Measurements from ENCODE around the gene MGAT3.
A peak's percentile ranks its signal among the peaks of the same experiment; 100 is the strongest.

The MGAT3 gene

DNA sequence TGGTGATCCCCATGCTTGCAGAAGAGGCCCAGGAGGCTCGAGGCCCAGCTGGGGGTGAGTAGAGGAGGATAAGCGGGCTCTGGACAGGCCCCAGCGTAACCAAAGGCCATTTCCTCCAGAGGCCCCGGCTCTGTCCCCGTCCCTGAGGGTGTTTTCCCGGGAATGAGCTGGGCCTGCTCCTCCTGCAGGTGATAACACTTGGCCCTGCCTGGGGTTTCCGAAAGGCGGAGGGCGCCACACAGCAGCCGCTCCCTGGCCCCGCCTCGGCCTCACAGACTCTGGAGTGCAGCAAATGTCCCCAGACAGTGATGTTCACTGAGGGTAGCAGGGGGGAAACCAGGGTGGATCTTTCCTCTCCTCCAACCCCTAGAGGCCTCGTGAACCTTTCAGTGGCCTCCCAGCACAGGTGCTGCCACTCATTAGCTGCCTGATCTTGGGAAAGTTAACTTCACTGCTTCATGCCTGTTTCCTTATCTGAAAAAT is 10.5 kb upstream of the MGAT3 start:
- no peak for DNase-seq (ENCODE audit: low read depth, low spot score)
- no peak overlapping the region for H3K27ac ChIP-seq

DNA sequence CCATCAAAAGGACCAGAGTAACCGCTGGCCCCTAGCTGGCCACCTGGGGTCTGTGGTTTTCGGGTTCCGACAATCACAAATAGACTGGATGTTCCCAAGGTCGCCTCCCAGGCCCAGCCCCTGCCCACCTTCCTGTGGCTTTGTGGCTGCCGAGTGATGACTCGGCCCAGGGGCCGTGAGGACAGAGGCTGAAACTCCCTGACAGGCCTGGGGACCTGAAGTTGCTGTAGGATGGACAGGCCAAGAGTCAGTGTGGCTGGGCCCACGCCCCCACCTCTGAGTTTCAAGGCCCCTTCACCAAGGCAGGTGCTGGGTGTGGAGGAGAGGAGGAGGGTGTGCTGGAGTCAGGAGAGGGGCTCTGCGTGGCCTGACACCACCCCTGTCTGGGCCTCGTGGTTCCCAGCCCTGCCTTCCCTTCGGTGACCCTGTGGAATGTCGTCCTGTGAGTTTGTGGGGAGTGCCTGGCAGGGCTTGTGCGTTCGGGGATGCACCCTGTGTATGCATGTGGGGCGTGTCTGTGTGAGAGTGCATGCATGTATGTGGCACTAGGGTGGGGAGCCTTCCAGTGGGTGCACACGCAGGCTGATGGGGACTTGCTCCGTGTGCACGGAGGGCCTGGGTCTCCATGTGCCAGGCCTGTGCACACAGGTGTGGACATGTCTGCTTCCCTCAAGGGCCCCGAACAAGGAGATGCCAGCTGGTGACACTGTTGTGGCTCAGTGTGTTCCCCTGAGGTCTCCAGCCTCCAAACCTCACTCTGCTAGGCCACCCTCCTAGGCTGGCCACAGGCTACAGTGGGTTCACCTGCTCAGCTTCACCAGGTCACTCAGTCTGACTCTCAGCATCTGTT is 8.4 kb upstream of the MGAT3 start:
- DNase-seq (ENCODE audit: low read depth, low spot score) = peak; percentile 52
- peak overlapping the region; percentile 21 for H3K27ac ChIP-seq

DNA sequence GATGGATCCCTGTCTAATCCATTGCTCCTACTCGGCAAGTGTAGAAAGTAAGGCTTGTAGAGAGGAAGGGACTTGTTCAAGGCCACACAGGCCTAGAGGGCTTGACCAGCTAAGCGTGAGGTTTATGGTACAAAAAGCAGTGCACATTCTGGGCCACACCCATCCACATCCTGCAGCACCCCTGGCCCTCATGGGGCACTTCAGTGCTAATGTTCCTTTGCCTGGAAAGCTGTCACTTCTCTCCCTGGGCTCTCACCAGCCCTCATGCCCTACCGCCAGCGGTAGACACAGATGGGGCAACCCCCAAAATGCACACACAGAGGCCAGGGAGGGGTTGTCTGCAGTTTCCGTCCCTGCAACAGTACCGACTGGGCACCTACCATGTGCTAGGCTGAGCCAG is 7.1 kb upstream of the MGAT3 start:
- H3K27ac ChIP-seq = no peak overlapping the region
- no peak for DNase-seq (ENCODE audit: low read depth, low spot score)

- no peak for DNase-seq (ENCODE audit: low read depth, low spot score)
Observed at GRCh38 chr22:39450258-39450955, 6.4 kb upstream of the MGAT3 start.

DNA sequence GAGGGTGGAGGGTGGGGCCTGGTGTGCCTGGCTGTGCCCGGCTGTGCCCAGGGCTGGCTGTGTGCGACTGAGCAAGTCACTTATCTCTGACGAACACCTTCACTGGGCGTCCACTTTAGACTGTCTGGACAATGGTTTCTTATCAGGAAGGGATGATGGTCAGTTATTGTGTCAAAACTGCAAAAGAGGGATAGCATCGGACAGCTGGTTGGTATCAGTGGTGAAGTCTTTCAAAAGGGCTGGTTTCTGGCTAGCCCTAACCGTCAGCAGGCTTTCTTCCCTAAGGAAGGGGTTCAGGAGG is 4.1 kb upstream of the MGAT3 start:
- H3K27ac ChIP-seq = no peak overlapping the region
- no peak for DNase-seq (ENCODE audit: low read depth, low spot score)

More at GRCh38 chr22:39450258-39450955, 6.4 kb upstream of the MGAT3 start:
- no peak overlapping the region for H3K27ac ChIP-seq

- no peak overlapping the region for H3K27ac ChIP-seq
- no peak for DNase-seq (ENCODE audit: low read depth, low spot score)
Observed at GRCh38 chr22:39453765-39454378, 2.9 kb upstream of the MGAT3 start.

DNA sequence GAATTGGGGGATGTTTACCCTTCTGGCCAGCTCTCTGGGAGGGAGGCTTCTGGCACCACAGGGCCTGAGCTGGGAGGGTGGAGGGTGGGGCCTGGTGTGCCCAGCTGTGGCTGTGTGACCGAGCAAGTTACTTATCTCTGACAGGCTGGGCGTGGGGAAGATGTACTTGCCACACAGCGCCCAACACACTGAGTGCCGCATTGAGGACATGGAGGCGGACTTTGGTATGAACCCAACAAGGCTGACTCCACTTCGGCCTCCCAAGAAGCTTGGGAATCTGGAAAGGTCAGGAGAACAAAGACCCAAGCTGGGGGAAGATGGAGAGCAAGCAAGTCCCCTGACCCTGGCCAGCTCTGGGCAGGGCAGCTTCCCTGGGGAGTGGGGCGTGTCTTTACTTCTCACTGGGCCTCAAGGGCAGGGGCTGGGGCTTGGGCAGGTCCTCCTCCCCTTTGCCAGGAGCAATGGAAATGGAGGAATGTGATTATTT is 2.4 kb upstream of the MGAT3 start:
- DNase-seq (ENCODE audit: low read depth, low spot score) = no peak
- H3K27ac ChIP-seq = no peak overlapping the region

- H3K27ac ChIP-seq = no peak overlapping the region
- no peak for DNase-seq (ENCODE audit: low read depth, low spot score)
Observed at GRCh38 chr22:39457198-39457555, 365 bp downstream of the MGAT3 start.

DNA sequence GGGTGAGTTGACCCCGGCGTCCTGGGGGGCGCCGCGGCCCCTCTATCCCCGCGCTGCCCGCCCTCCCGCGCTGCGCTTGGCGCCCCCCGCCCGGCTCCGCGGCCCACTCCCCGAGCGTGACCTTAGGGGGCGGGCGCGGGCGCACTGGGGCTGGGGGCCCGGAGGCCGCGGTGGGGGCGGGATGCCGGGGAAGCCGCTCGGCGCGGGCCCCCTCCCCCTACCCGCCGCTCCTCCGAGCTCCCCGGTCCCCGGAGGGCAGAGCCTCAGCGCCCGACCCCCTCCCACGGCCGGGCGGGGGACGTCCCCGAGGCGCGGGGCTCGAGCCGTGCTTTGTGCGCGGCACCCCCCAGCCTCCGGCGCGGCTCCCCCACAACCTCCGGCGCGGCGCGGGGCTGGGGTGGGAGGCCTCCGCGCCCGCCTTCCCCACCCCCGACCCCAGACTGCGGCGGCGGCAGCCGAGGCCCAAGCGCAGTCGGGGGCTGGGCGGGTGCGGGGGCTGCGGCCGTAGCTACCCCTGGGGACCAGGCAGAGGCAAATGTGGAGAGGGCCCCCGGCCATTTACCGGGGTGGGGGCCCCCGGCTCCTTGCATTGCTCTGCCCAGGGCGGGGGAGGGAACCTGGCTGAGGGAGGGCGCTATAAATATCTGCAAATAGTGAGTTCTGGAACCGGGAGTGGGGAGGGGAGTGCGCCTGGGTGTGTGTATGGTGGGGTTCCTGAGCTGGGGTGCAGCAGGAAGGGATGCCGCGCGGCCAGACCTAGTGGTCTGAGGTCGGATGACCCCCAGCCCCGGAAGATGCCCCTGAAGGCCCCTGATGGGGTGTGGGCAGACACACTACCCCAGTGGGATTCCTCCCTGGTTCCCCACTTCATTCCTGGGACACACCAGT is 988 bp downstream of the MGAT3 start:
- DNase-seq (ENCODE audit: low read depth, low spot score) = no peak
- no peak overlapping the region for H3K27ac ChIP-seq

GRCh38 chr22:39458444-39459083 is 1.8 kb downstream of the MGAT3 start:
- H3K27ac ChIP-seq = no peak overlapping the region
- no peak for DNase-seq (ENCODE audit: low read depth, low spot score)

- H3K27ac ChIP-seq = no peak overlapping the region
- DNase-seq (ENCODE audit: low read depth, low spot score) = no peak
Observed at GRCh38 chr22:39459681-39460080, 2.9 kb downstream of the MGAT3 start.

- no peak overlapping the region for H3K27ac ChIP-seq
- DNase-seq (ENCODE audit: low read depth, low spot score) = no peak
Observed at GRCh38 chr22:39462443-39463221, 5.8 kb downstream of the MGAT3 start.

DNA sequence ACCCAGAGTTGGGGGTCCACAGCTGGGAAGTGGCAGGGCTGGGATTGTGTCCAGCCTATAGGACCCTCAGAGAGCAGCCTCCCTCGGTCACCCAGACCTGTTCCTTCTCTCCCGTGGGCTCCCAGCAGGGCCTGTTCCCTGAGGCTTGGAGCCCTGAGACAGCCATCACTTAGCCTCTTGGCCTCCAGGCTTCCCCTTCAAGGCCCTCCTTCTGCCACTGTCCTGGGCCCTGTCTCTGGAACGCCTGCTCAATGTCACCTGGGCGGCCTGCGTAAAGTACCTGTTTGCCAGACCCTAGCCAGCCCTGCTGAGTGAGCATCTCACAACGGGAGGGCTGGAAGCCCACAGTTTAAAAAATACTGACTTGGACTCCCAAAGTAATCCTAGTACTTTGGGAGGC is 6.5 kb downstream of the MGAT3 start:
- H3K27ac ChIP-seq = no peak overlapping the region
- no peak for DNase-seq (ENCODE audit: low read depth, low spot score)

- no peak overlapping the region for H3K27ac ChIP-seq
- no peak for DNase-seq (ENCODE audit: low read depth, low spot score)
Observed at GRCh38 chr22:39463931-39464390, 7.1 kb downstream of the MGAT3 start.

DNA sequence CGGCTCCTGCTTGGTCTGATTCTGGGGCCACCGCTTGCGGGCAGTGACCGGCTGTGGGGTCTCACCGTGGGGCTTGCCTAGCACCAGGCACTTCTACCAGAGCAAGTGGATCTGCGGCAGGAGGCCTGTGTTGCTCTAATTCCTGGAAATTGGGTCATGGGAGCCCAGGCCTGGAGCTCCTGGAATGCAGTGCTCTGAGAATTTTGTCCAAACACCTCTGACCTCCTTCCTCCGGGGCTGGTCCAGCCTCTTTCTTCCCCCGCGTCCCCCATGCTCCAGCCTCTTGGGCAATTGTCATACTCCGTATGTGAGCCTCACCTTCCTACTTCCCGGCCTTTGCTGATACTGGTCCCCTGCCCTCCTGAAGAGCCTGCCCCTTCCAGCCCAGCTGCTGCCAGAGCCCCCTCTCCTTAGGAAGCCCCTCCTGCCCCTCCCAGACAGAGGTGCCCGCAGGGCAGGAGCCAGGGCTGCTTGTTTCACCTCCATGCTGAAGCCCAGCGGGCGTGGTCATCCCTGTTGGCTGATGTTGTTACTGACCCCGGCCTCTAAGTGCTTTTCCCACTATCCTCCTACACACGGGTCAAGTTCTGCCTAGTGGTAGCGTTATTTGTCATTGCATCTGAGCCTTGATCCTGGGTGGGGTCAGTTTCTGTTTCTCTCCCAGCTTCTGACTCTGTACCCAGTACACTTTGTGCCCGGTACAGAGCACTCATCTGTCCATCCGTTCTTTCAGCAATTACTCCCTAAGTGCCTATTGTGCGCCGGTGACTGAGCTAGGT is 9.6 kb downstream of the MGAT3 start:
- no peak overlapping the region for H3K27ac ChIP-seq
- no peak for DNase-seq (ENCODE audit: low read depth, low spot score)

GRCh38 chr22:39467390-39467895 is 10.6 kb downstream of the MGAT3 start:
- H3K27ac ChIP-seq = no peak overlapping the region
- no peak for DNase-seq (ENCODE audit: low read depth, low spot score)

DNA sequence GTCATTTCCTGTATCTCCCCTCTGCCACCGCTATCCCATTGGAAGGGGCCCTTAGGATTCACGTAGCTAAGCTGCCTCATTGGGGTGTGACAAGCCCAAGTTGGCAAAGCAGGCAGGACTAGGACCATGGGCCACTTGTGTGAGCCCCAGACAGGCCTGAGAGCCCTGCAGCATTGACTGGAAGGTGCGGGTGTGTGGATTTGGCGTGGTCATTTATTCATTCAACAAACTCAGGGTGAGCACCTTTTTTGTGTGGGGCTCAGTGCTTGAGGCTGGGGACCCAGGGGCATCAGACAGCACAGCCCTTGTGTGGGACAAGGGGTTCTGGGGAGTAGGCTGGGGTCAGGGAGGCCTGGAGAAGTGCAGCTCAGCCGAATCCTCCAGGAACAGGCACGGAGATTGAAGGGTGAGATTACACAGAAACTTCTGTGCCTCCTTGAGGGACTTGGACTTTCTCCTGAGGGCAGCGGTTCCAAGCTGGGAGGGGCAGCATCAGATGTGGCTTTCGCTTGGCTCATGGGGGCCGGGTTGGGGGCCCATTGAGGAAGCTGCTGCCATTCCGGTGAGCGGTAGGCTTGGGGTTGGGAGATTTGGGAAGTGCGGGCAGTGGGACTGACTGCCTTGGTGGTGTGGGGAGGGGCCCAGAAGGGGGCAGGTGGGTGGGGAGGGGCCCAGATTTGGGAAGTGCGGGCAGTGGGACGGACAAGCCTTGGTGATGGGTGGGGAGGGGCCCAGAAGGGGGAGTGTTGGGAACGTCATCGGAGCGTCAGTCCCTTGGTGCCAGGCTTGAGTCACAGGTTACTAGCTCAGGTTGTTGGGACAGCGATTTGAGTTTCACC is 11.9 kb downstream of the MGAT3 start:
- H3K27ac ChIP-seq = no peak overlapping the region
- DNase-seq (ENCODE audit: low read depth, low spot score) = no peak

Data from epithelial cell of prostate (primary cell).